NCI-H1092 (cell line): ENCODE data around the gene ASIC2.

Experiments used
- DNase-seq: peaks from one replicate; lab custom pipeline; 2025; lab: John Stamatoyannopoulos, UW

The ASIC2 gene

DNA sequence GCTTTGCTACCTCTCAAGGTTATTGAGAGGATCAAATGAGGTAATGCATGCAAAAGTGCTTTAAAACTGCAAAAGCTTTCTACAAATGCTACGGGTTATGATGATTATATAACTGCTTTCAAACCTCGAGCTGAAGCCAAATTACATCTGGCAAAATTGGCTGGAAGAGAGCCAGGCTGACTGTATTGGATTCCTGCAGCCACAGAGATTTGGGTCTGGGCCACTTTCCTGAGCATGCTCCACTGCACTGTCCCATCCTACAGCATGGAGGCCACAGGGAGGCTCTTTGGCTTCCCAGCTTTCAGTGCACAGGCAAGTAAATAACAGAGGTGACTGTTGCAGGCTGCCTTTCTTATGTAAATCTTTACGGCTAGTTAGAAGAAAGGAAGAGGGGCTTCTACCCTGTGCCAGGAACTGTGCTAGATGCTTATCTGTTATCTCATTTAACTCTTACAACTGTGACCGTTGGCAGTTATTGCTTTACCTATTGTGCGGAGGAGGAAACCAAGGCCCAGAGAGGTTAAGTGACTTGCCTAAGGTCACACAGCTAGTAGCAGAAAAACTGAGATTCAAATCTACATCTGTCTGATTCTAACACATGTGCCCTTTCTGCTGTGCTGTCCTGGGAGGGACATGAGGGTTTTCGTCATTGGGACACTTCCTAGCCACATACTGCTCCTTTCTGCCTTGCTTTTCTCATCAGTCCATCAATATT lies 179.7 kb downstream of the ASIC2 start:
- no peak for DNase-seq

DNA sequence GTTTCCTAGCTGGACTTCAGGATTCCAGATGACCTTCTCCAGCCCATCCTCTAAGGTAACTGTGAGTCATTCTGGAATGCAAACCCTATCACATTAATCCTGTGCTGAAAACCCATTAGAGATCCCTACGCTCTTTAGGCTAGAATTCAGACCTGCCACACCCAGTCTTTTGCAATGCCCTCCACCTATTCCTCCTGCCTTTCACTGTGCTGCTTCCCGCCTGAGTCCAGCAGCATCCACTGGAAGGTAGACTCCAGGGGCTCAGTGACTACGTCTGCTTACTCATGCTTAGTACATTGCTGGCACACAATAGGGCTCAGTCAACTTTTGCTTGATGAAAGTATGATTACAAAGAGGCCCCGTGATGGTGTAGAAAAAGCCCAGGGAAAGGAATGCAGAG lies 180.3 kb downstream of the ASIC2 start:
- DNase-seq, result no peak

DNA sequence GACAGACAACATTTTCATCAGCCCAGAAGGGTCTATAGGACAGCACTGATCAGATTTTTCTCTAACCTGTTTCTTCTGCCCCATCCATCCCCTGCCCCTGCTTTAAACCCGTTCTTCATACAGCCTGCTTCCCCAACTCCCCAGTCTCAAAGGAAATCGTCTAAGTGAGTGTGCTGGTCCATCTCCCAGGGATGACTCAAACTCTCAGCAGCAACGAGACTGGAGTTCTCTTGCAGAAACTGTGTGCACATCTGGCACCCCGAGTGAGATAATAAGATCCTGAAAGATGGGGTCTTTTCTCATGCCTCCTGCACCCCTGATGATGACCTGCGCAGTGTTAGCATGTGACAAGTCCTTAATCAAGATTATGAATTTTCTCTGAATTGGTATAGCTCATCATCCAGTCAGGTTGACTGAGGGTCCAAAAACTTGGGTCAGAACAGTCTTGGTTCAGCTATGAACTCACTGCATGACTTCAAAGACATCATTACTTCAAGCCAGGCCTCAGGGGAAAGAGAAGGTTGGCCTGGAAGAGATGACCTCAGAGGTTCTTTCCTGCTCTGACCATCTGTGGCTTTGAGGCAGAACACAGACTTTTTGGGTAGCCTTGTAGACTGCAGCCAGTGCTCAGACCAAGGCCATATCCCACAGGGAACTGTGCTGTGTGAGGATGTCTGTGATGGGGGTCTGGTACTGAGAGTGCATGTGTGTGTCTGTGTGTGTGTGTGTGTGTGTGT lies 183.6 kb downstream of the ASIC2 start:
- DNase-seq, result no peak

DNA sequence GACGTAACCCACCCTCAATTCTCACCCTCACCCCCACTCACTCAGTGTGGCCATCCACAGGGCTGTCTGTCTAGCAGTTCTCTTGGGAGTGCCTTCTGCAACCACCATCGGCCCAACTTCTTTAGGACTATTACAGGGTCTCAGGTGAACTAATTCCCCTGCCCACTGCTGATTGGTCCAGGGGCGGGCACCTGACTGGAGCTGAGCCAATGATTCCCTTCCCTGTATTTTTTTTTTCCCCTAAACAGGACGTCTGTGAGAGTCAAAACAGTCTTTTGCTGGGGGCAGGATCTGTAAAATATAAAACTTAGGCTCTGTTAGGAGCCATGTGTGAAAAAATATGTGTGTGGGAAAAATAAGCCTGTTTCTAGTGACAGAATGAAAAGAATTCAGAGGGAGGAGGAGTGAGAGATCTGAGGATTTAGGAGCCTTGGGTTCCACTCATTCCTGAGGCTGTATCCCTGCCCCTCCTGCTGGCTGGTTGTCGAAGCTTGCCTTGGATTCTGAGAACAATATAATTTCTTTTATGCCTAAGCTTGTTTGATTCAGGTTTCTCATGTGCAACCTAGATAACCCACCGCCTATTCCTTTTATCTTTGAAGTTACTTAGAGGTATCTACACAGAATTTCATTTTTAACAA lies 186.4 kb downstream of the ASIC2 start:
- no peak for DNase-seq

DNA sequence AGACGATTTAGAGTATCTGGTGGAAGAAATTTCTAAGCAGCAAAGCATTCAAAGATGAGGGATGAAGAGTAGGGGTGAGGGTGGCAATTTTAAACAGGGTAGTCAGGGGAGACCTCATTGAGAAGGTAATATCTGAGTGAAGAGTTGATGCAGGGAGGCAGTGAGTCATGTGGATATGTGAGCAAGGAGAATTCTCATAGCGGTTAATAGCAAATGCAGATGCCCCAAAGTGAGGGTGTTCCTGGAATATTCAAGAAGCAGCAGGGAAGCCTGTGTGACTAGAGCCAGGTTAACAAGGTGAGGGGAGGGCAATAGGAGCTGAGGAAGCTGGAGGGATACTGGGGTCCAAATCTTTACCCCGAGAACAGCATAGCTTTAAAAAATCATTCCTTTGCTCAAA lies 187.2 kb downstream of the ASIC2 start:
- no peak for DNase-seq

DNA sequence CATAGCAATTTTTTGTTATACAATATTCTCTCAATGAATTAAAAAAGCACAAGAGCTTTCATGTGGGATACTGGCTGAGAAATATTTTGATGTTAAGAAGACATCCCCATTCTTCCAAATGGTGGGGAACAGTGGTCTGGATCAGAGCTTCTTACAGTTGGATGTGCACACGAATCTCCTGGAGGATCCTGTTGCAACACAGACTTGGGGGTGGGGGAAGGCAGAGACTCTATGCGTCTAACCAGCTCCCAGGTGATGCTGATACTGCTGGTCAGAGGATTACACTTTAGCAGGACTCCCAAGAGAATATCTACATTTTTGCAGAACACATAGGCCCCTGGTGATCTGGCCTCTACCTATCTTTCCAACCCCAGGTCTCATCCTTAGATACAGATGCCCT lies 193.2 kb downstream of the ASIC2 start:
- no peak for DNase-seq

DNA sequence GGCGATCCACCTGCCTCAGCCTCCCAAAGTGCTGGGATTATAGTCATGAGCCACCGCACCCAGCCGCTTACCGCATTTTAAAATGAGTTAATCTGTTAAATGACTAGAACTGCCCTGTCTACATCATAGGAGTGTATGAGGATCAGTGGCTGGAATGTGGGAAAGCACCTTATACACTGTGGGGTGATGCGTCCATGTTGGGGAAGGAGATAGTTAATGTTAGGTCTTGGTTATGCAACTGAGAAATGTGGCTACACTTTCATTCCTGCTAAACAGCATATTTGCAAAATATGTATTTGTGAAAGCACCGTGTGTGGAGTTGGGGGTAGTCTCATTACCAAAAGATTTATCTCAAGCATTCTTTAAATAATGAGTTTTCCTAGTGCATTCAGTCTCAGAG lies 193.8 kb downstream of the ASIC2 start:
- no peak for DNase-seq

DNA sequence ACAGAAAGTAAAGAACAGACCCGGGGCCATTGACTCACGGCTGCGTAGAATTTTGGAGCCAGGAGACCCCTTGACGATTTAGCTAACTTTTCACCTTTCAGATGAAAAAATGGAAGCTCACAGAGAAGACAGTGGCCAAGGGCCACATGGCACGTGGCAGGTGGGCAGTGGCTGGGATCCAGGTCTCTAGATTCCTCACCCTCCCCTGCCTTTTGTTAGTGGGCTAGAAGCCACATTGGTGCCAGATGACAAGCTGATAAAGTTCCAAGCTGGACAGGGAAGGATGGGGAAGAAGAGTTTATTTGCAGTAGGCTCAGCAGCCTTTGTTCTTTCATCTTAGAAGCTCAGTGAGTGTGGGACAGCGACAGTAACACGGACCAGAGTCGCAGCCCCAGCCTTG lies 195.7 kb downstream of the ASIC2 start:
- DNase-seq, result no peak

DNA sequence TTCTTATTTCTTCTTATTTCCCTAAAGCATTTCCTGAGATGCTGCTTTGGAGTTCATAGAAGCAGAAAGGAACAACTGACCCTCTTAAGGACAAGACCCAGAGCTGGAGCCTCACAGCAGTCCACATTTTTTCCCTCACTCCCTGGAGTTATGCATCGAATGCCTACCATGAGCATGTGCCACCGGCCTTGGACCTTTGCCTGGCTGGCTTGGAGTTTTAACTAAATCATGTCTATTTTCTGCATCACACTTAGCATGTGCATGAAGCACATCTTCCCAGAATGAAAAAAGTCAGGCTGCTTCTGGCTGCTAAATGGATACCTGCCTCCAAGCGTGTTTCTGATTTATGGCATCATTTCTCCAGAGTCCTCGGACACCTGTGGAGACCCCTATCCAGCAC lies 196.9 kb downstream of the ASIC2 start:
- DNase-seq, result no peak

DNA sequence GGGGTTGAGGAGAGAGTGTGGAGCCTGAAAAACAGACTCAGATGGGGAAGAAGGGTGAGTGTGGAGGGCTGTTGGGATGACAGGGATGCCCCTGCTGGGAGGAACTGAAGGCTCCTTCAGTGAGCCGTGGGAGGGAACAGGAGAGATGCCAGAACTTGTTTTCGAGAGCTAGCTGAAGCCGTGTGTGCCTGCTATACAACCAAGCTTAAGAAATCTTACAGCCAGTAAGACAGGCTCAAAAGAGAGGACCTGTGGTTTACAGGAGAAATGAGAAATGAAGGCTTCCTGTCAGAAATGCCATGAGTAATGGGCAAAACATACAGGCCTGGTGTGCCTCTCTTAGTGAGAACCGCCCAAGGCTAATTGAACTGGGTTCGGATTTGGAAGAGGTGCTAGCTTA lies 201.8 kb downstream of the ASIC2 start:
- no peak for DNase-seq

DNA sequence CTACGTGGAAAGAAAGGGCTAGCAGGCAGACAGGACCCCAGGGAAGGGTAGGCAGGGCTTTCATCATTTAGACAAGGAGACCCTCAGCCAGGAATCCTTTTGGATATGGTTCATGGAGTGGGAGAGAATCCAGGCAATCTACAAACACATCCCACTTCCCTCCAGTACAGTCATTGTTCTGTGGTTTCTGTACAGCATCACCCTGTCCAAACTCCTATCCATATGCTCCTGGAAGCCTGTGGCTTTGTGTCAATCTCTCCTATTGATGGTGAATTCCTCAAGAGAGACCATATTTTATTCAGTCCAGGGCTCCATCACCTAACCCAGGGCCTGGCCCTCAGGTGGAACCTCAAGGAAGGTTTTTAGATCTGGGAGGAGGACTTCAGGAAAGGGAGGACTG lies 202.3 kb downstream of the ASIC2 start:
- DNase-seq, result no peak

DNA sequence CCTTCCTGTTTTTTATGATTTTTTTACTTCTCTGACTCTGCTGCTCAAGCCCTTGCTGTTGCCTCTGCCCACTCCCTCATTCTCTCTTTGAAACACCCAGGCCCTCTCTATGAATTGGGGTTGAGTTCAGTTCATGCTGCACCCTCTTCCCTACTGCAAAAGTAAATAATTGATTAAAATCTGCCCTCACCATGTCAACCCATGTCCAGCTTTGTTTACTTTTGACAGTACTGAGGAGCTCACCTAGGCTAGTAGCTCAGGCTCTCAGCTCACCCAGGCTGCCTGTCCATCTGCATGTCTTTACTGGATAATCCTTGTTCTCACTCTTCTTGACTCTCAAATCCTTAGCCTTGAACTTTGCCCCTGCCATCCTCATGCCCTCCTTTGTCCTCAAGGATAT lies 206.2 kb downstream of the ASIC2 start:
- DNase-seq, result no peak

DNA sequence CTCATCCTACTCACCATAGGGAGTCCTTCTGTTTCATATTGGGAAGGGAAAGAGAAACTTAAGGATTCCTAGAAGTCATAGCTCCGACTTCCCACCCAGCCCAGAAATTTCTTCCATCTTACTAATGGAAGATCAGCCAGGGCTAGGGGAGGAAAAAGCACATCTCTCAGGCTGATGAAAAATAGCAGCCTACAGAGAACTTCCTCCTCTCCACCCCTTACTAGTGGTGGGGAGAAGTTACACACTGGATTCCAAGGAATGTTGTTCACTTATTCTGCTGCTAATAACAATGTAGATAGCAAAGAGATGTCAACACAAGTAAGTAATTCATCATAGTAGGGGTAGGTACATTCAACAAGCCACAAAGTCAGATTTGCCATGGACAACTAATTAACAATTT lies 207.1 kb downstream of the ASIC2 start:
- no peak for DNase-seq

DNA sequence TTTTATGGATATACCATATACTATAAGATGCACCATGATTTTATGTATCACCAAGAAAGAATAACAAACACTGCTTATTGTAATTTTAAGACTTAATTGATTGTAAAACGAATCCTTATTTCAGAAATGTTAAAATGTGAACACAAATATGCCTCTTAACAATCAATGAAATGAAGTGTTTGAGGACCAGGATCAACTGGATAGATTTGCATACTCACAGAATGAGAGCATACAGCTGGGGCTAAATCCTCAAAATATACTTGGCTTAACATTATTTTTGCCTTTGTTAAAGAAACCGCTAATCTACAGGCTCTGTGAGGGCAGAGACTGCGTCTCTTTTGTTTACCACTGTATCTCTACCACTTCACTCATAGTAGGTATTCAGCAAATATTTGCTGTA lies 207.8 kb downstream of the ASIC2 start:
- no peak for DNase-seq

DNA sequence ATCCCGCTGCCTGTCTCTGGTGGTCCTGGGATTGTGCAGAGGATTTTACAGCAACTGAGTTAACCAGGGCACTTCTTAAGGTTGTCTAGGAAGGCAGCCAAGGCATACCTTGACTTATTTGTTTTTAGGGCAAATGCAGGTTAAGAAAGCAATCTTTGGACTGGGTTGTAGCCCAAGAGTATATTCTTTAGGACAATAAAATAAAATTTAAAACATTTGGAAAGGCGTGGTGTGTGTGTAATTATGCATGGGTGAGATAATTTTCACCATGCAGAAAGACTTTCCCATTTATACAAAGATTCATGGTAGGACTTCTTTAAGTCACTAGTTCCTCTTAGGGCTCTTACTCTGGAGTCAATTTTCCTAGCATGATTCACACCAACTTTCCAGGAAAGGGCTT lies 208.3 kb downstream of the ASIC2 start:
- DNase-seq, result no peak

DNA sequence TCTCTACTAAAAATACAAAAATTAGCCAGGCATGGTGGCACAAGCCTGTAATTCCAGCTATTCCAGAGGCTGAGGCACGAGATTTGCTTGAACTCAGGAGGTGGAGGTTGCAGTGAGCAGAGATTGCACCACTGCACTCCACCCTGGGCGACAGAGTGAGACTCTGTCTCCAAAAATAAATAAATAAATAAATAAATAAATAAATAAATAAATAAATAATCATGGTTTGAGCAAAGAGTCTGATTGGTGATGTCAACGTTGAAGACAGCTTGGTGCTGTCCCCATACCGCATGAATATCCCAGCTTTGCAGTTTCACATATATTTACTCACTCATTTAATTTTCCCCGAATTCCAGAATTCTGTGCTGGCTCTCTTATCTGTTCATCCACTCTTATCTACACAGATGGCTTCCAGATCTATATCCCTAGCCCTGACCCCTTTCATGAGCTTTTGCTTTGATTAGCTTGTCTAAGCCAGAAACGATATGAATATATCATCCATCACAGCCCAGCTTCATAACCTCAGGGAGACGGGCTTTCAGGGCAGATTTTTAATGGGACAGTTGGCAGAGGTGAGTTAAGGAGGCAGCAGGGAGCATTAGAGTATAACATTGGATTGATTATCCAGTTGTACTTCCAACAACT lies 210.4 kb downstream of the ASIC2 start:
- no peak for DNase-seq

DNA sequence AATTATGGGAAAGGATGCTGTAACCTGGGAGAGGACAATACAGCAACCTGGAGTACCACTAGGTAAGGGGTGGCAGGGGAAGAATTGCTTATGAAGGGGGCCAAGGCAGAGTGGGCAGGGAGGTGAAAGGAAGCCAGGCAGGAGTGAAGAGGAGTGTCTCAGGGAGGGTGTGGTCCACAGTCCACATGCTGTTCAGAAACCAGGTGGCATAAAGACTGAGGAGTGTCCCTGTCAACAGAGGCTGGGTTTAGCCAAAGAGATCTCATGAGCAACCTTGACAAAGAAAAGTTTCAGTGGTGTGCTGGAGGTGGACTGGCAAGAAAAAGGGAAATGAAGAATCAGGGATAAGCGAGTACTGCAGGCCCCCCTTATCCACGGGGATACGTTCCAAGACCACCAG lies 213.0 kb downstream of the ASIC2 start:
- no peak for DNase-seq

DNA sequence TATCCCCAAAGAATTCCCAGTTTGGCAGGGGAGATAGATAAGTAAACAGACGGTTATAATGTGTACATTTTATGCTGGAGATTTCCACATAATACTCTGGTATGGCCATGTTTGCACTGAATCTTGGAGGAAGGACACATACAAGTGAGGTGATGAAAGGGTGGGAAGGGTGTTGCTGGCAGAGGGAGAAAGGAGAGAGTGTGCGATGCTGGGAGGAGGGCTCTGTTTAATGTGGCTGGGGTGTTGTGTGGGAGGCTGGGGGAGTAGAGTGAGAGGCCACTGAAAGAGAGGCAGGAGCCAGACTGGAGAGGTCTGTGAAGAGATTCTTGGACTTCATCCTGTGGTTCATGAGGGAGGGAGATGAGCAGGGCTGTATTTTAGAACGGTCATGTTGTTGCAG lies 213.9 kb downstream of the ASIC2 start:
- DNase-seq, result no peak

DNA sequence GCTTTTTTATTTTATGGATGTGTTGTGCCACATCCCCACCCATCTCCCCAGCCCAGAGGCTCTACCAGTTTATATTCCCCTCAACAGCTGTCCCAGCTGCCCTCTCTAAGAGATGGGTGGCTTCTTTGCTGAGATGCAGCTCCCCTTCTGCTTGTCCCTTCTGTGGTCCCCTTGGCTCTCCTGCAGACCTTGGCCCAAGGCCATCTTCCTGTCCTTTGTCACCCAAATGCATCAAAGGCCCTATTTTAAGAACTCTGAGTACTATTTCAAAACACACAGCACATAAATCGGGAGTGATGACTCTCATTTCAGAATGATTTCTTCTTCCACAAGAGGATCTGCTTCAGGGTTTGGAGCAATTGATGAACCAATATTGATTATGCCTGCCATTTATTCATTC lies 216.1 kb downstream of the ASIC2 start:
- no peak for DNase-seq

DNA sequence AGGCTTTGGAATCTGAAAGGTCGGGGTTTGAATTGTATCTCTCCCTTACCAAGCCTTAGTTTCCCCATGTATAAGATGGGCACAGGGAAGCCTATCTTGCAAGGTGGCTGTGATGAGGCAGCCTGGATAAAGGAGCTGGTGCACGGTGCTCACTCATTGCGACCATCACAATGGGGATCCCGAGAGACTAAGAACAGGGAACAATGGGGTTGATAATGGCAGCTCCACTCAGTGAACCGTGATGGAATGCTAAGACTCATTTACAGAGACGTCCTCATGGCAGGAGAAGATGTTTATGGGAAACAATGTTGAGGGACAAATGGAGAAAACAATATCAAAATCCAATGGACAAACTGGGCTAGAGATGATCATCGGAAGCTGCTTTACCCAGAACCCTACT lies 219.7 kb downstream of the ASIC2 start:
- DNase-seq, result no peak

DNA sequence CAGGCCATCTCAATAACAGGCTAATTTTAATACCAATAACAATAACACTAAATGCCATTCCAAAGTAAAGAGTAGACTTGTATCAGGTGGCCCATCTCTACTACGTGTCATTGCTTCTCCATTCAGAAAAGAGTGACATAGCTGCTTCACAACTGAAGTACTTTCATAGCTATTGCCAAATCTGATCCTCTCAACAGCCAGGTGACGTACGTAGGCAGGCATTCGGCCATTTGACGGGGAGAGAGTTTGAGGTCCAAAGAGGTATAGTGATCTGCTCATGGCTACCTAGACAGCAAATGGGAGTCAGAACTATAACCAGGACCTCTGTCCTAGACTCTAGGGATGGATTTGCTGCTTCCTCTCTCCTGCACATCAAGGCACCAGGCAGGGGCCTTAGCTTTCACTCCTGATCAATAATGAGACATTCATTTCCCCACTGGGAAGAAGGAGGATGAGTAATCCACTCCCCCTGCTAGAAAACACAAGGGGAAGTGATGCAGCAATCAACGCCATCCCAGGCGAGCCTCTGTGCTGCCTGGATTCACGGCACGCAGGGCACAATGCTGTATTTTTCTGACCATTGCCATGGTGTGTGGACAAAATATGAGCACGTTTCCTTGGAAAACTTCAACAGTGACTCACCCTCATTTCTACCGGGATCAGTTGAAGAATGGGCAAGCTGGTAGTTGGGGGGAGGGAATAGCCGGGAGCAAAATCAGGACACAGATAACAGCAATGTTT lies 220.5 kb downstream of the ASIC2 start:
- no peak for DNase-seq

DNA sequence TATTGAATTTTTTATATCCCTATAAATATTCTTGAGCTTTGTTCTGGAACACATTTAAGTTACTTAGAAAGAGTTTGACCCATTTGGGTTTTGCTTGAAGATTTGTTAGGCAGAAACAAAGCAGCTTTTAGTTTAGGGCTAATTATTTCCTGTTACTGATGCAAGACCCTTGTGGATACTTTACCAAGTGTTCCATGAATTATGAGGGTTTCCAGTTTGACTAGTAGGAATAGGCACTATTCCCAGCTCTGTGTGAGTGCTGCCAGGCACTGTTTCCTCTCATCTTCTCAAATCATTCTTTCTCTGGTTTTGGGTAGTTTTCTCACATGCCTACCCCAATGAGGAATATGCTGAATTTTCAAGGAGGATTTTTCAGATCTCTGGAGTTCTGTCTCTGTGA lies 221.4 kb downstream of the ASIC2 start:
- no peak for DNase-seq
